ENCODE data around the gene SNX10.

The SNX10 gene

DNA sequence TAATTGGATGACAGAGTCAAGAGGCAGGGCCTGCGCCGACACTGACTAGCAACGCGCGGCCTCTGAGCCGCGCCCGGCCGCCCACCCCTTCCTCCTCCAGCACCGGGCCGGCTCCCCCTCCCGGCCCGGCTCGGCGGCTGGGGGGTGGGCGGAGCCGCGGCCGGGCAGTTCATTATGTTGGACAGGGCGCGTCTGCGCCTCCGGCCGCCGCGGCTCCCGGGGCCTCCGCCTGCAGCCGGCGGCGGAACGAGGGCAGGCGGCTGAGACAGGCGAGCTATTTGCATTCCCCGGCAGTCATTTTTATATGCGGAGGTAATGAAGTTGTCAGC lies 106.7 kb downstream of the SNX10 start:
- H3K9ac ChIP-seq (ENCODE audit: low read depth, low read length) = peak overlapping the region; percentile 29
- no peaks in the 10 kb centered on the region for H3K36me3 ChIP-seq (ENCODE audit: control insufficient read depth, insufficient read depth, low read length)
- peak overlapping the region; percentile 75 for H3K4me3 ChIP-seq (ENCODE audit: low read depth, low read length)
- peaks cover 7% of the 10 kb centered on the region for H3K27me3 ChIP-seq (ENCODE audit: control insufficient read depth, insufficient read depth, low read length)
- peaks cover 9% of the 10 kb centered on the region for H3K4me1 ChIP-seq (ENCODE audit: control insufficient read depth, insufficient read depth, low read length)
- no peaks in the 10 kb centered on the region for H3K9me3 ChIP-seq (ENCODE audit: control insufficient read depth, insufficient read depth, low read length)

DNA sequence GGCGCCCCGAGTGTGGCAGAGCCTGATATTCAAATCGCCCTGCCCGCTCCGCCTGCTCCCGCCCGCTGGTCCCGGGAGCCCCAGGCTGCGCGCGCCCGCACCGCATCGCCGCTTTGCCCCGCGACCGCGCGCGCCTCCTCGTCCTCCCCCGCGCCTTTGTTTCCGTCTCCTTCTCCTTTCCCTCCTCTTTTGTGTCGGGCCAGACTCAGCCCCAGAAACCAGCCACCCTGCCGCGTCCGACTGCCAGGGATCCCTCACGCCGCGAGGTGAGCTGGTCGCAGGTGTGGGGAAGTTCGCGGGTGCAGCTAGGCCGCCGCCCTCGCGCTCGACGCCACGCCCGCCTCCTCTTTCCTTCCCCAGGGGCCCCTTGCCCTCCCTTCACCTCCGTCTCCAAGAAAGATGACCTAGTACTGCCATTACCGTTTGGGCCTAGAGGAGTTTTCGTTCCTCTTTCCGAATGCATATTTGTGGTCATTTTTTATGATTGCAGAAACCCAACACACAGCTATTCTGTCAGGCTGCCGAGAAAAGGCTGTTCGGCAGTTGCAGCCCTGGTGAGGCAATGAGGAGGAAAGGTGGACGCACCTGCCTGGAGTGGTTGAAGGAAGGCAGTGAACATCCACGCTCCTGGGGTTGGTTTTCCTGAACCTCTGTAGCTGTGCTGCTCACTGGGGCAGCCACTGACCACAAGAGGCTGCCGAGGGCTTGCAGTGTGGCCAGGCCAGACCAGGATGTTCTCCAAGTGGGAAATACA lies 107.3 kb downstream of the SNX10 start:
- Histone ChIP-seq H3K27me3 (ENCODE audit: control insufficient read depth, insufficient read depth, low read length) (peaks cover 7% of the 10 kb centered on the region), H3K36me3 (ENCODE audit: control insufficient read depth, insufficient read depth, low read length) (no peaks in the 10 kb centered on the region), H3K4me3 (ENCODE audit: low read depth, low read length) (peak overlapping the region; percentile 75), H3K9ac (ENCODE audit: low read depth, low read length) (peak overlapping the region; percentile 66), H3K4me1 (ENCODE audit: control insufficient read depth, insufficient read depth, low read length) (peaks cover 9% of the 10 kb centered on the region), H3K9me3 (ENCODE audit: control insufficient read depth, insufficient read depth, low read length) (no peaks in the 10 kb centered on the region)

DNA sequence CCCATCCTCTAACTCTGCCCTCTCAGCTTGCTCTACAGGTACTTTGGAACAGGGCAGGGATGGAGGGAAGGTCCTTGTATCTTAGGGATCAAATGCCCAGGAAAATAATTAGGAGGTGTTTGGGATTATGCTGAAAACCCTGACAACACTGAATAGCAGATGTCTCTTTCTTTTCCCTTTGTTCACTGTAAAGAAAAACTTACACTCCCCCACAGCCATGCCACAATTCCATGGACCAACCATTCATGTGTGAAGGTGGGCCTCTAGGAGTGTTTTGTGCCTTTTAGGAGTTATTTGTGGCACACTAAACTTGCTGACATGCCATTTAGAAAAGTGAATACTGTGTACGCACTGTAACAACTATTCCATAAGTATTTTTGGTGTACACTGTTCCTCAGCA lies 108.1 kb downstream of the SNX10 start:
- no peak overlapping the region for H3K4me3 ChIP-seq (ENCODE audit: low read depth, low read length)
- peaks cover 7% of the 10 kb centered on the region for H3K27me3 ChIP-seq (ENCODE audit: control insufficient read depth, insufficient read depth, low read length)
- no peak overlapping the region for H3K9ac ChIP-seq (ENCODE audit: low read depth, low read length)
- no peaks in the 10 kb centered on the region for H3K9me3 ChIP-seq (ENCODE audit: control insufficient read depth, insufficient read depth, low read length)
- no peaks in the 10 kb centered on the region for H3K36me3 ChIP-seq (ENCODE audit: control insufficient read depth, insufficient read depth, low read length)
- peaks cover 9% of the 10 kb centered on the region for H3K4me1 ChIP-seq (ENCODE audit: control insufficient read depth, insufficient read depth, low read length)

- Histone ChIP-seq H3K9me3 (ENCODE audit: control insufficient read depth, insufficient read depth, low read length) (no peaks in the 10 kb centered on the region), H3K36me3 (ENCODE audit: control insufficient read depth, insufficient read depth, low read length) (no peaks in the 10 kb centered on the region), H3K9ac (ENCODE audit: low read depth, low read length) (no peak overlapping the region), H3K4me1 (ENCODE audit: control insufficient read depth, insufficient read depth, low read length) (no peaks in the 10 kb centered on the region), H3K4me3 (ENCODE audit: low read depth, low read length) (no peak overlapping the region), H3K27me3 (ENCODE audit: control insufficient read depth, insufficient read depth, low read length) (peaks cover 2% of the 10 kb centered on the region)
Measured at GRCh38 chr7:26403640-26404039, 112.0 kb downstream of the SNX10 start.

GRCh38 chr7:26404189-26404996 lies 112.7 kb downstream of the SNX10 start:
- Histone ChIP-seq H3K36me3 (ENCODE audit: control insufficient read depth, insufficient read depth, low read length) (no peaks in the 10 kb centered on the region), H3K9me3 (ENCODE audit: control insufficient read depth, insufficient read depth, low read length) (no peaks in the 10 kb centered on the region), H3K9ac (ENCODE audit: low read depth, low read length) (no peak overlapping the region), H3K4me1 (ENCODE audit: control insufficient read depth, insufficient read depth, low read length) (no peaks in the 10 kb centered on the region), H3K4me3 (ENCODE audit: low read depth, low read length) (no peak overlapping the region), H3K27me3 (ENCODE audit: control insufficient read depth, insufficient read depth, low read length) (peaks cover 2% of the 10 kb centered on the region)

DNA sequence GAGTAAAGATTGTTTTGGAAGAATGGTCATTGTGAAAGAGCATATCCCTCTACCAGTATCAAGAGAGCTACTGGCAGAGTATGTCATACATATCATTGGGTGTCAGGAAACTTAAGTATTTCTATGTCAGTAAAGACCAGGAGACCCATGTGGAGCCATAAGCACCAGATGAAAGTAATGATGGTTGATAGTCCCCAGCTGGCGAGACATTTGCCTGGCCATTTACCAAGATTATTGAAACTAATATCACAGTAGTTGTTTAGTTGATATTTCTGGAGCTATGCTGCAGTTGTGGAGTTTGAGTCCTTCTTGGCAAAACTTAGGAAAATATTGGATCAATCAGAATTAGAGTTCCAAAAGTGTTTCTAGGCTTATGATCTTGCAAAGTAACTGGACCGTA lies 114.8 kb downstream of the SNX10 start:
- no peak overlapping the region for H3K4me3 ChIP-seq (ENCODE audit: low read depth, low read length)
- H3K27me3 ChIP-seq (ENCODE audit: control insufficient read depth, insufficient read depth, low read length) = no peaks in the 10 kb centered on the region
- no peaks in the 10 kb centered on the region for H3K4me1 ChIP-seq (ENCODE audit: control insufficient read depth, insufficient read depth, low read length)
- no peaks in the 10 kb centered on the region for H3K36me3 ChIP-seq (ENCODE audit: control insufficient read depth, insufficient read depth, low read length)
- H3K9me3 ChIP-seq (ENCODE audit: control insufficient read depth, insufficient read depth, low read length) = no peaks in the 10 kb centered on the region
- no peak overlapping the region for H3K9ac ChIP-seq (ENCODE audit: low read depth, low read length)

DNA sequence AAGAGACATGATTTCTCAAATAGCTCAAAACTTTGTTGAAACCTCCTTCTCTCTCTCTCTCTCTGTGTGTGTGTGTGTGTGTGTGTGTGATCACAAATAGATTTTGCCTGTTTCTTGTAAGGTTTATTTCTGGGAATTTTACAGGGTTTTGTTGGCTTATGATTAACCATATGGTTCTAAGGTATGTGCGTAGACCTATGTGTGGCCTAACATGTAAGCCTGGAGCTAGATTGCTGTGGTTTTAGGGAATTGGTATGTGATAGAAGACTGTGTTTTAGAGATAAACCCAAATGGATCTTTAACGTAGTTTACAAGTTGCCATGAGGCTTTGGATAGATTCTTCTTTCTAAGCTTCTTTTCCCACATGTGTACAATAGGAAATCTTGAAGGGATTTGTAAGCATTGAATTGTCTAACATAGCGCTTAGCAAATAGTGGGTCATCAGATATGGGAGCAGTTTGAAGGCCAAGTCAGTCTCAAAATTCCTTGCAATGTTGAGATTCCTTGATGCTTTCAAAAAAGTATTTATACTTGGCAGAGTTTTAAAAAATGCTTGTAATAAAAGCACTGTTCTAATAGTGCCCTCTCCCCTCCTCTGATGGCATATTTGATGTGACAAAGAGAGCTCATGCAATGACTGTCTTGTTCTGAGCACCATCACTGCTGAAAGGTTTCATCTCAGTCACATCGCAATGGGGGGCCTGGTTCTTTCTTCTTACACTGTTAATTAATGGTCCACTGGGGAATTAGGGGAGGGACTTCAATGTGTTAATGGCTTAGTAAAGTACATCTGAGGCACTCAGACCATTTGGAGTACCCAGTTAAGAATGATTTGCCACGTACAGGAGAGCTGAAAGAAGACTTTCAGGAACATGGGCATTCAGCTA lies 118.2 kb downstream of the SNX10 start:
- Histone ChIP-seq H3K4me1 (ENCODE audit: control insufficient read depth, insufficient read depth, low read length) (no peaks in the 10 kb centered on the region), H3K36me3 (ENCODE audit: control insufficient read depth, insufficient read depth, low read length) (no peaks in the 10 kb centered on the region), H3K27me3 (ENCODE audit: control insufficient read depth, insufficient read depth, low read length) (no peaks in the 10 kb centered on the region), H3K4me3 (ENCODE audit: low read depth, low read length) (no peak overlapping the region), H3K9me3 (ENCODE audit: control insufficient read depth, insufficient read depth, low read length) (no peaks in the 10 kb centered on the region), H3K9ac (ENCODE audit: low read depth, low read length) (no peak overlapping the region)

GRCh38 chr7:26413007-26413691 lies 121.5 kb downstream of the SNX10 start:
- Histone ChIP-seq H3K4me1 (ENCODE audit: control insufficient read depth, insufficient read depth, low read length) (no peaks in the 10 kb centered on the region), H3K9ac (ENCODE audit: low read depth, low read length) (no peak overlapping the region), H3K4me3 (ENCODE audit: low read depth, low read length) (no peak overlapping the region), H3K9me3 (ENCODE audit: control insufficient read depth, insufficient read depth, low read length) (no peaks in the 10 kb centered on the region), H3K27me3 (ENCODE audit: control insufficient read depth, insufficient read depth, low read length) (no peaks in the 10 kb centered on the region), H3K36me3 (ENCODE audit: control insufficient read depth, insufficient read depth, low read length) (no peaks in the 10 kb centered on the region)

DNA sequence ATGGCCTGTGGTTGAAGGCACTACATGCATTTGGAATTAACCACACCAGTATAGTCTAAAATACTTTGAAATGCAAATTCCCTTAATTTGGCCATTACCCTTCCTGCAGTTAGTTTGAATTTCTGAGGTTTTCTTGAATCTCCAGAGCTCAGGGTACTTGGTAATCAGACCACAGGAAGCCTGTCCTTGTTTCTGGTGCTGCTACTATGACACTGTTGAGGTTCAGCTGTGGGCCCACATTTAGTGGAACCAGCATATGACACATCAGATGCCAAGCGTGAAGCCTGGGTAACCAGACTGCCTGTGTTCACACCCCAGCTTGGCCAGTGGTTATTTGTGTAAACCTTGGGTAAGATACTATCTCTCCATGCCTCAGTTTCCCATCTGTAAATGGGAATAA lies 124.3 kb downstream of the SNX10 start:
- peaks cover 3% of the 10 kb centered on the region for H3K4me1 ChIP-seq (ENCODE audit: control insufficient read depth, insufficient read depth, low read length)

GRCh38 chr7:26417911-26418413 lies 126.3 kb downstream of the SNX10 start:
- Histone ChIP-seq H3K9me3 (ENCODE audit: control insufficient read depth, insufficient read depth, low read length) (no peaks in the 10 kb centered on the region), H3K9ac (ENCODE audit: low read depth, low read length) (no peak overlapping the region), H3K36me3 (ENCODE audit: control insufficient read depth, insufficient read depth, low read length) (no peaks in the 10 kb centered on the region), H3K4me3 (ENCODE audit: low read depth, low read length) (no peak overlapping the region), H3K4me1 (ENCODE audit: control insufficient read depth, insufficient read depth, low read length) (peaks cover 3% of the 10 kb centered on the region), H3K27me3 (ENCODE audit: control insufficient read depth, insufficient read depth, low read length) (no peaks in the 10 kb centered on the region)

More for the DNA sequence above, 124.3 kb downstream of the SNX10 start:
- Histone ChIP-seq H3K27me3 (ENCODE audit: control insufficient read depth, insufficient read depth, low read length) (no peaks in the 10 kb centered on the region), H3K9ac (ENCODE audit: low read depth, low read length) (no peak overlapping the region), H3K36me3 (ENCODE audit: control insufficient read depth, insufficient read depth, low read length) (no peaks in the 10 kb centered on the region), H3K9me3 (ENCODE audit: control insufficient read depth, insufficient read depth, low read length) (no peaks in the 10 kb centered on the region), H3K4me3 (ENCODE audit: low read depth, low read length) (no peak overlapping the region)

GRCh38 chr7:26419198-26419597 lies 127.5 kb downstream of the SNX10 start:
- Histone ChIP-seq H3K36me3 (ENCODE audit: control insufficient read depth, insufficient read depth, low read length) (no peaks in the 10 kb centered on the region), H3K9me3 (ENCODE audit: control insufficient read depth, insufficient read depth, low read length) (no peaks in the 10 kb centered on the region), H3K4me1 (ENCODE audit: control insufficient read depth, insufficient read depth, low read length) (peaks cover 3% of the 10 kb centered on the region), H3K27me3 (ENCODE audit: control insufficient read depth, insufficient read depth, low read length) (no peaks in the 10 kb centered on the region), H3K4me3 (ENCODE audit: low read depth, low read length) (no peak overlapping the region), H3K9ac (ENCODE audit: low read depth, low read length) (no peak overlapping the region)

Data from iPS-15b (cell line).